Lung (tissue), 12 donors: ENCODE data around the gene GAST. TPM values are rescaled to one million over a fixed set of nuclear protein-coding genes. Genes with fewer than 3 reads are reported as not detected.

Experiments
- ATAC-seq: fragments of 200-7000 bp; cut with Tn5 transposase; one replicate; pipeline ENCODE4 v1.9.1; 2020; ENCODE audit warnings: moderate number of reproducible peaks; ENCODE audit not compliant: insufficient read depth, low FRiP score
- DNase-seq, 3 donors: peaks; one replicate each; pipeline ENCODE4 v3.0.0-alpha.2; 2013 to 2017
- H3K27ac ChIP-seq, 2 donors: one replicate each; pipeline ENCODE4 v1.5.1; 2013; ENCODE audit warnings: mild to moderate bottlenecking in 2 of 2, moderate library complexity in 2 of 2, control low read depth in 1 of 2, inconsistent platforms in 1 of 2, low read depth in 1 of 2, low read length in 1 of 2
- H3K27me3 ChIP-seq, 3 donors: one replicate each; pipeline ENCODE4 v1.5.1; 2013; ENCODE audit warnings: low read length in 2 of 3; ENCODE audit not compliant: control insufficient read depth in 3 of 3, insufficient read depth in 3 of 3
- H3K36me3 ChIP-seq, 4 donors: one replicate each; pipeline ENCODE4 v1.5.1; 2013; ENCODE audit warnings: low read length in 4 of 4, mild to moderate bottlenecking in 1 of 4, moderate library complexity in 1 of 4; ENCODE audit not compliant: control insufficient read depth in 4 of 4, insufficient read depth in 4 of 4
- H3K4me1 ChIP-seq, 5 donors: one replicate each; pipeline ENCODE4 v1.5.1; 2013; ENCODE audit warnings: low read length in 5 of 5, mild to moderate bottlenecking in 2 of 5, moderate library complexity in 1 of 5; ENCODE audit not compliant: control insufficient read depth in 5 of 5, insufficient read depth in 5 of 5
- H3K4me3 ChIP-seq: one replicate; pipeline ENCODE4 v1.5.1; 2013; ENCODE audit warnings: mild to moderate bottlenecking, control low read depth, moderate library complexity
- H3K9ac ChIP-seq, 2 donors: one replicate each; pipeline ENCODE4 v1.5.1; 2013; ENCODE audit warnings: low read length in 2 of 2, control low read depth in 1 of 2; ENCODE audit not compliant: insufficient read depth in 1 of 2
- H3K9me3 ChIP-seq, 4 donors: one replicate each; pipeline ENCODE4 v1.5.1; 2013; ENCODE audit warnings: low read length in 3 of 4, mild to moderate bottlenecking in 1 of 4, moderate library complexity in 1 of 4; ENCODE audit not compliant: control insufficient read depth in 4 of 4, insufficient read depth in 3 of 4
- WGBS, 2 donors: extraction: QIAGEN DNeasy Blood & Tissue Kit; methylation state at CpG; one replicate each; pipeline ENCODE4 v1.1.7; 2013; 5-methylcytosine and 5-hydroxymethylcytosine counted together
- polyA plus RNA-seq, 2 donors: library from polyadenylated mRNA; stranded (reverse); fragments of 200-250 nt; gene quantifications; one replicate each; pipeline ENCODE4 v1.2.1, GENCODE V29; 2013
- total RNA-seq, 2 donors: library from RNA; depleted of rRNA in 1 of 2; stranded (reverse); fragments of >200 nt in 1 of 2; gene quantifications; one replicate each; pipeline ENCODE4 v1.2.1, GENCODE V29; 2014 to 2021
- TF ChIP-seq, protein P1 (sequence below): IDR thresholded peaks from 2 replicates; pipeline ENCODE4 v1.5.1; 2012; ENCODE audit warnings: mild to moderate bottlenecking; ENCODE audit errors: control extremely low read depth, extremely low read depth
- donor health status: control.
- donor health status: control.
- donor health status: Bipolar disorder and iron deficiency.
- donor health status: healthy.
- donor health status: DM: yes; HTN: yes; CAD: no.

The GAST gene
- total and polyA plus RNA-seq, 4 donors, result not detected

DNA sequence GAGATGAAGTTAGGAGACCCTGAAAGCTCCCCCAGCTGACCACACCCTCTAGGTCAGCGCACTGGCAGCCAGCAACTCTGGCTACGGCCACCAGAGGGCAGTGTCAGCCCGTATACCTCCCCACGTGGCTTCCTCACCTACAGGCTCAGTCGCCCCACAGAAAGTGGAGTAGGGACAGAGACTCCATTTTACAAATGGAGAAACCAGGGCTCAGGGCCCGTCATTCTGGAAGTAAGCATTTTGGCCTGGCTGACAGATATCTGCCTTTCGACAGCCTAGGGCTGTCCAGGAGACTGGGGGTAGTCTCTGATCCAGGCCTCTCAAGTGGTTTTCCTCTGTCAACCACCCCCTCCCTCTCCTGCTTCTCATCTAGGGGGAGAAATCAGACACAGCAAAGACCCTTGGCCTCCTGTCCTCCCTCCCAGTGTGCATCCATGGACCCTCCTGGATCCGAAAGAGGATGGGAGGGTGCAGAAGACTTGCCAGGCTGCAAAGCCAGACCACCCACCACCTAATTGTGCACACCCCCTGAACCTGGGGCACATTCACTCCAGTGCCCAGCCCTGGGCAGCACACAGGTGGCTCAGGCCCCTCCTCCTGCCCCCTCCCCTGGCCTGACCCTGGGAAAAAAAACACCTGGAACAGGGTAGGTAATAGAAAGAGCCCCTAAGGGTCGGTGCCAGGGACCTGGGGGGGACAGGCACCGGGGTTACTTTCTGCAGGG lies 26.1 kb downstream of the GAST start:
- 33 to 37% methylated on average over 10 of the region's 10 CpGs for WGBS, 2 donors
- H3K4me1 ChIP-seq, result peaks cover 0 to 16% (median 5%) of the 10 kb centered on the region in 5 donors
- ATAC-seq (peak; percentile 88), DNase-seq (peak; percentile 83 to 84 (median 84))
- no peaks in the 10 kb centered on the region for H3K36me3 ChIP-seq
- H3K27ac ChIP-seq, result no peak overlapping the region
- H3K27me3 ChIP-seq, result peaks cover 0 to 38% (median 34%) of the 10 kb centered on the region in 3 donors
- H3K9me3 ChIP-seq, result no peaks in the 10 kb centered on the region
- TF ChIP-seq, protein P1, sequence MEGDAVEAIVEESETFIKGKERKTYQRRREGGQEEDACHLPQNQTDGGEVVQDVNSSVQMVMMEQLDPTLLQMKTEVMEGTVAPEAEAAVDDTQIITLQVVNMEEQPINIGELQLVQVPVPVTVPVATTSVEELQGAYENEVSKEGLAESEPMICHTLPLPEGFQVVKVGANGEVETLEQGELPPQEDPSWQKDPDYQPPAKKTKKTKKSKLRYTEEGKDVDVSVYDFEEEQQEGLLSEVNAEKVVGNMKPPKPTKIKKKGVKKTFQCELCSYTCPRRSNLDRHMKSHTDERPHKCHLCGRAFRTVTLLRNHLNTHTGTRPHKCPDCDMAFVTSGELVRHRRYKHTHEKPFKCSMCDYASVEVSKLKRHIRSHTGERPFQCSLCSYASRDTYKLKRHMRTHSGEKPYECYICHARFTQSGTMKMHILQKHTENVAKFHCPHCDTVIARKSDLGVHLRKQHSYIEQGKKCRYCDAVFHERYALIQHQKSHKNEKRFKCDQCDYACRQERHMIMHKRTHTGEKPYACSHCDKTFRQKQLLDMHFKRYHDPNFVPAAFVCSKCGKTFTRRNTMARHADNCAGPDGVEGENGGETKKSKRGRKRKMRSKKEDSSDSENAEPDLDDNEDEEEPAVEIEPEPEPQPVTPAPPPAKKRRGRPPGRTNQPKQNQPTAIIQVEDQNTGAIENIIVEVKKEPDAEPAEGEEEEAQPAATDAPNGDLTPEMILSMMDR, result peak; percentile 98
- H3K9ac ChIP-seq, result no peak overlapping the region
- H3K4me3 ChIP-seq, result no peak overlapping the region

GRCh38 chr17:41738801-41739112 lies 26.6 kb downstream of the GAST start:
- Histone ChIP-seq H3K4me1 (peaks cover 0 to 16% (median 5%) of the 10 kb centered on the region in 5 donors), H3K36me3 (no peaks in the 10 kb centered on the region), H3K4me3 (no peak overlapping the region), H3K9me3 (no peaks in the 10 kb centered on the region), H3K9ac (no peak overlapping the region), H3K27me3 (peaks cover 0 to 35% (median 29%) of the 10 kb centered on the region in 3 donors), H3K27ac (no peak overlapping the region)
- DNase-seq (no peak), ATAC-seq (no peak)
- TF ChIP-seq, protein P1, result no peak
- WGBS, 2 donors, result 97 to 99% methylated on average over 5 of the region's 5 CpGs

DNA sequence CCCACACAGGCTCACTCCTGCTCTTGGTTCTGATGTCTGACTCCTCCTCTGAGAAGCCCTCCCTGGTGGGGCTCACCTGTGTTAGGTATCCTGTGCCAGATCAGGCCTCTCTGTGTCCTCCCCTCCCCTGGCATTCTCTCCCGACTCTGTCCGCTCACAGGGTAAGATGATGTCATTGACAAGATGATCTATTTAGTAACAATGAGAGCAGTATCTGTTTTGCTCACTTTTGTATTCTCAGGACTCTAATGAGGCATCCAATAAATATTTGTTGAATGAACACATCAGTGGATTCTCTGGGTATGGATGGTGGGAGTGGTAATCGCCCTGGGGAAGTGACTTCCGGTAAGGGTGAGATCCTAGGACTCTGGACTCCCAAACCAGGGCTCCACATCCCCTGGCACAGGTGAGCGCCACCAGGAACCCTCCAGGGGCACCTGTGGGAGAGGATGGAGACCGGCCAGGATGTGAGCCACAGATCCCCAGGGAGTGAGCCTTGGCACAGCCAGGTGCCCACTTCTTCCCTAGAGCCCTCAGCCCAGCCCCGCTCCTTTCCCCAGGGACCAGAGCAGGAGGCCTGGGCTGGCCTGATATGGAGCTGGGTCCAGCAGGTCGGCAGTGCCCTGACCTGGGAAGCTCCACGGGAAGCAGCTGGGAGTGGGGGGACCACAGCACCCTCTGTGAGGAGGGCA lies 27.7 kb downstream of the GAST start:
- Histone ChIP-seq H3K4me3 (no peak overlapping the region), H3K36me3 (no peaks in the 10 kb centered on the region), H3K9ac (no peak overlapping the region), H3K4me1 (peaks cover 0 to 6% (median 0%) of the 10 kb centered on the region in 5 donors), H3K9me3 (no peaks in the 10 kb centered on the region), H3K27me3 (peaks cover 0 to 29% (median 23%) of the 10 kb centered on the region in 3 donors), H3K27ac (no peak overlapping the region)
- WGBS, 2 donors, result 76 to 83% methylated on average over 9 of the region's 9 CpGs
- ATAC-seq (no peak), DNase-seq (no peak)
- TF ChIP-seq, protein P1, result no peak
